GM19452 (cell line): ENCODE data around the gene CYP46A1.

Source experiments
- ATAC-seq: cut with Tn5 transposase; IDR thresholded peaks from one replicate; pipeline ENCODE4 v1.9.1; 2021; ENCODE audit not compliant: unreplicated experiment

The CYP46A1 gene

GRCh38 chr14:99741227-99741976, 57.3 kb downstream of the CYP46A1 start:
- ATAC-seq, result no peak

GRCh38 chr14:99742074-99742473, 58.0 kb downstream of the CYP46A1 start:
- ATAC-seq, result no peak

GRCh38 chr14:99742509-99743487, 58.7 kb downstream of the CYP46A1 start:
- no peak for ATAC-seq

- no peak for ATAC-seq
Observed at GRCh38 chr14:99744199-99744872, 60.2 kb downstream of the CYP46A1 start.

- ATAC-seq, result no peak
Observed at GRCh38 chr14:99744873-99745224, 60.8 kb downstream of the CYP46A1 start.

GRCh38 chr14:99745307-99745951, 61.3 kb downstream of the CYP46A1 start:
- ATAC-seq, result no peak

- no peak for ATAC-seq
Observed at GRCh38 chr14:99747167-99747566, 63.1 kb downstream of the CYP46A1 start.

GRCh38 chr14:99747582-99748330, 63.7 kb downstream of the CYP46A1 start:
- ATAC-seq, result no peak

GRCh38 chr14:99748529-99748928, 64.4 kb downstream of the CYP46A1 start:
- ATAC-seq, result no peak

- no peak for ATAC-seq
Observed at GRCh38 chr14:99749142-99749541, 65.0 kb downstream of the CYP46A1 start.

GRCh38 chr14:99749763-99750715, 65.9 kb downstream of the CYP46A1 start:
- no peak for ATAC-seq

- ATAC-seq, result no peak
Observed at GRCh38 chr14:99750746-99751450, 66.8 kb downstream of the CYP46A1 start.

- ATAC-seq, result no peak
Observed at GRCh38 chr14:99751539-99752485, 67.7 kb downstream of the CYP46A1 start.

GRCh38 chr14:99752486-99753121, 68.5 kb downstream of the CYP46A1 start:
- no peak for ATAC-seq

GRCh38 chr14:99753225-99754140, 69.4 kb downstream of the CYP46A1 start:
- ATAC-seq, result no peak
